Sigmoid colon (tissue), 7 donors: ENCODE data around the gene DCD. TPM values are rescaled to one million over a fixed set of nuclear protein-coding genes. Genes with fewer than 3 reads are reported as not detected.
"Not testable (repeated sequence)": the region's sequence is repeated elsewhere in the genome, so short reads cannot be mapped to it uniquely, and the experiment has no call there.

Source experiments
- DNase-seq: peaks from one replicate; pipeline ENCODE4 v3.0.0-alpha.2; 2019
- H3K27ac ChIP-seq, 4 donors: fragments of 200-600 bp; sonication (generic); one replicate each; pipeline ENCODE4 v1.5.1; 2016 to 2019; ENCODE audit warnings: mild to moderate bottlenecking in 1 of 4
- H3K27me3 ChIP-seq, 3 donors: fragments of 200-600 bp; sonication (generic); one replicate each; pipeline ENCODE4 v1.5.1; 2019; ENCODE audit warnings: mild to moderate bottlenecking in 1 of 3
- H3K36me3 ChIP-seq, 4 donors: fragments of 200-600 bp; sonication (generic); one replicate each; pipeline ENCODE4 v1.5.1; 2016 to 2019
- H3K4me1 ChIP-seq, 4 donors: fragments of 200-600 bp; sonication (generic); one replicate each; pipeline ENCODE4 v1.5.1; 2017 to 2019
- H3K4me3 ChIP-seq, 4 donors: fragments of 200-600 bp; sonication (generic); one replicate each; pipeline ENCODE4 v1.5.1; 2017 to 2019; ENCODE audit warnings: mild to moderate bottlenecking in 2 of 4, moderate library complexity in 1 of 4
- H3K9me3 ChIP-seq, 4 donors: fragments of 200-600 bp in 3 of 4; sonication (generic) in 3 of 4; one replicate each; pipeline versions ENCODE4 v1.5.1 to v1.6.1; 2013 to 2019
- EP300 ChIP-seq, 4 donors: sonication (generic); formaldehyde crosslinking; IDR thresholded peaks; one replicate each; pipeline ENCODE4 v1.6.1; 2017; ENCODE audit warnings: antibody characterized with exemption in 4 of 4
- POLR2A ChIP-seq, 2 donors: fragments of 450-650 bp; IDR thresholded peaks; one replicate each; pipeline ENCODE4 v1.6.1; 2016; ENCODE audit warnings: antibody characterized with exemption in 2 of 2, mild to moderate bottlenecking in 2 of 2, moderate library complexity in 2 of 2
- POLR2AphosphoS5 ChIP-seq, 4 donors: sonication (generic); formaldehyde crosslinking; IDR thresholded peaks; one replicate each; pipeline ENCODE4 v1.6.1; 2017; ENCODE audit warnings: antibody characterized with exemption in 4 of 4
- WGBS, 2 donors: extraction: QIAGEN DNeasy Blood & Tissue Kit; methylation state at CpG; one replicate each; pipeline ENCODE4 v1.1.7; 2013; 5-methylcytosine and 5-hydroxymethylcytosine counted together
- intact Hi-C: fragments of 100-400 bp; cut with DNase I; formaldehyde crosslinking; loops from one replicate; pipeline ENCODE4 v1.15.1; 2023
- polyA plus RNA-seq, 3 donors: library from polyadenylated mRNA; stranded (reverse); fragments of 200-250 nt; gene quantifications; one replicate each; pipeline ENCODE4 v1.2.3, GENCODE V29; 2013
- total RNA-seq, 4 donors: library from RNA; depleted of rRNA; stranded (reverse); fragments of >200 nt; gene quantifications; one replicate each; pipeline ENCODE4 v1.1.0, GENCODE V29; 2016
- TF ChIP-seq, protein P1 (sequence below), 4 experiments: fragments of 450-650 bp in 3 of 4; fragments of 200-600 bp in 1 of 4; IDR thresholded peaks; one replicate each; pipeline ENCODE4 v1.5.1; 2016 to 2019; ENCODE audit warnings: antibody characterized with exemption in 4 of 4, mild to moderate bottlenecking in 3 of 4, moderate library complexity in 2 of 4
- donor health status: healthy with polysubstance abuse.
- donor health status: Bipolar disorder and iron deficiency.
- donor health status: healthy.

The DCD gene
- total and polyA plus RNA-seq, 7 donors = not detected

DNA sequence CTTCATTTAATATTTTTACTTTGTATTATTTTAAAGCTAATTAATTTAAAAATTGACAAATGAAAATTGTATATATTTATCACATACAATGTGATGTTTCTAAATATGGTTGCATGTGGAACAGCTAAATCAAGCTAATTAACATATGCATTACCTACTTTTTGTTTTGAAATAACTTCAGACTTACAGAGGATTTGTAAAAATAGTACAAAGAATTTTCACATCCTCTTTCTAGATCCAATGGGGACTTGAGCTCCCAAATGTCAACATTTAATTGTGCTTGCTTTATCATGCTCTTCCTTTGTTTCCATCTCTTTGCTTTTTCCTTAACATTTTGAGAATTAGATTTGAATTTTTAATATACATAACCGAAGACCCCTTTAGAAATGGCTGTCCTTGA lies 6.6 kb downstream of the DCD start:
- Histone ChIP-seq H3K27ac (no peak overlapping the region), H3K27me3 (no peaks in the 10 kb centered on the region), H3K9me3 (no peaks in the 10 kb centered on the region), H3K4me3 (no peak overlapping the region), H3K36me3 (no peaks in the 10 kb centered on the region), H3K4me1 (no peaks in the 10 kb centered on the region)
- TF ChIP-seq POLR2A (IDR thresholded peaks at IDR 0.05) (no peak), POLR2AphosphoS5 (IDR thresholded peaks at IDR 0.05) (no peak), EP300 (IDR thresholded peaks at IDR 0.05) (no peak)
- TF ChIP-seq, protein P1, sequence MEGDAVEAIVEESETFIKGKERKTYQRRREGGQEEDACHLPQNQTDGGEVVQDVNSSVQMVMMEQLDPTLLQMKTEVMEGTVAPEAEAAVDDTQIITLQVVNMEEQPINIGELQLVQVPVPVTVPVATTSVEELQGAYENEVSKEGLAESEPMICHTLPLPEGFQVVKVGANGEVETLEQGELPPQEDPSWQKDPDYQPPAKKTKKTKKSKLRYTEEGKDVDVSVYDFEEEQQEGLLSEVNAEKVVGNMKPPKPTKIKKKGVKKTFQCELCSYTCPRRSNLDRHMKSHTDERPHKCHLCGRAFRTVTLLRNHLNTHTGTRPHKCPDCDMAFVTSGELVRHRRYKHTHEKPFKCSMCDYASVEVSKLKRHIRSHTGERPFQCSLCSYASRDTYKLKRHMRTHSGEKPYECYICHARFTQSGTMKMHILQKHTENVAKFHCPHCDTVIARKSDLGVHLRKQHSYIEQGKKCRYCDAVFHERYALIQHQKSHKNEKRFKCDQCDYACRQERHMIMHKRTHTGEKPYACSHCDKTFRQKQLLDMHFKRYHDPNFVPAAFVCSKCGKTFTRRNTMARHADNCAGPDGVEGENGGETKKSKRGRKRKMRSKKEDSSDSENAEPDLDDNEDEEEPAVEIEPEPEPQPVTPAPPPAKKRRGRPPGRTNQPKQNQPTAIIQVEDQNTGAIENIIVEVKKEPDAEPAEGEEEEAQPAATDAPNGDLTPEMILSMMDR (IDR thresholded peaks at IDR 0.05) = no peak
- no peak for DNase-seq
- 86 to 88% methylated on average over 1 of the region's 1 CpG for WGBS, 2 donors
- intact Hi-C loops = no loop called here

- no peak overlapping the region for H3K27ac ChIP-seq
- no peak for DNase-seq
- 79 to 80% methylated on average over 4 of the region's 4 CpGs for WGBS, 2 donors
Observed at GRCh38 chr12:54641089-54641488, 7.1 kb downstream of the DCD start.

DNA sequence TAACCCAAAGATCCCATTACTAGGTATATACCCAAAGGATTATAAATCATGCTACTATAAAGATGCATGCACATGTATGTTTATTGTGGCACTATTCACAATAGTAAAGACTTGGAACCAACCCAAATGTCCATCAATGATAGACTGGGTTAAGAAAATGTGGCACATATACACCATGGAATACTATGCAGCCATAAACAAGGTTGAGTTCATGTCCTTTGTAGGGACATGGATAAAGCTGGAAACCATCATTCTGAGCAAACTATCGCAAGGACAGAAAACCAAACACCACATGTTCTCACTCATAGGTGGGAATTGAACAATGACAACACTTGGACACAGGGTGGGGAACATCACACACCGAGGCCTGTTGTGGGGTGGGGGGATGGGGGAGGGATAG lies 9.1 kb downstream of the DCD start:
- DNase-seq, H3K36me3 ChIP-seq, H3K4me1 ChIP-seq, intact Hi-C loops, H3K27ac ChIP-seq, H3K27me3 ChIP-seq, H3K4me3 ChIP-seq, H3K9me3 ChIP-seq: not testable (repeated sequence)
- WGBS, 2 donors = 92 to 95% methylated on average over 2 of the region's 2 CpGs

More at GRCh38 chr12:54641089-54641488, 7.1 kb downstream of the DCD start:
- Histone ChIP-seq H3K9me3 (no peaks in the 10 kb centered on the region), H3K27me3 (no peaks in the 10 kb centered on the region), H3K4me1 (no peaks in the 10 kb centered on the region), H3K4me3 (no peak overlapping the region), H3K36me3 (no peaks in the 10 kb centered on the region)
- TF ChIP-seq POLR2A (IDR thresholded peaks at IDR 0.05) (no peak), EP300 (IDR thresholded peaks at IDR 0.05) (no peak), POLR2AphosphoS5 (IDR thresholded peaks at IDR 0.05) (no peak)
- TF ChIP-seq, protein P1 (IDR thresholded peaks at IDR 0.05) = no peak
- intact Hi-C loops = no loop called here

DNA sequence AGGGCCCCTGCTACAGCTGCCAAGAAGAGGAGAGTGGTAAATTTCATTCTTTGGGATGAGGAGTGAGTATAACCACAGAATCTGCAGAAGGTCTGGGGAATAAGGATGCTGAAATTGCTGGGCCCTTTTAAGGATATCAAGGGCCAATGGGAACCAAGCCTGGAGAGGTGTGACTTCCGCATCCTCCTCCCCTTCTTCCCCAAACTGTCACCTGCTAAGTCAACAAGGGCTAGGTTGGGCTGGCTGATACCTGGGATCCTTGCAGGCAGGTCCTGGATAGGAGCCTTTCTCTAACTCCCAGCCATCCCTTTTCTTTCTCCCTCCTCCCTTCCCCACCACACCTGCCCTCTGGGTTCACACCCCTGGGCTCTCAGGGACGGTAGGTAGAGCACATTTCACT lies 13.4 kb downstream of the DCD start, which contains the start of gene LACRT:
Gene LACRT, minus strand, starts transcription at position 101 of the 400 bp plus-strand sequence. Its CDS starts 54 bp downstream, at position 47.
- DNase-seq = no peak
- H3K4me1 ChIP-seq = no peaks in the 10 kb centered on the region
- WGBS, 2 donors = 40 to 84% methylated on average over 2 of the region's 2 CpGs
- no peaks in the 10 kb centered on the region for H3K9me3 ChIP-seq
- no peak within 1 kb of the TSS for H3K27ac ChIP-seq
- intact Hi-C loops = no loop called here
- H3K36me3 ChIP-seq = no peaks in the 10 kb centered on the region
- H3K27me3 ChIP-seq = no peaks in the 10 kb centered on the region
- TF ChIP-seq POLR2AphosphoS5 (IDR thresholded peaks at IDR 0.05) (no peak), EP300 (IDR thresholded peaks at IDR 0.05) (no peak), POLR2A (IDR thresholded peaks at IDR 0.05) (no peak)
- TF ChIP-seq, protein P1 (IDR thresholded peaks at IDR 0.05) = no peak
- H3K4me3 ChIP-seq = no peak within 1 kb of the TSS

DNA sequence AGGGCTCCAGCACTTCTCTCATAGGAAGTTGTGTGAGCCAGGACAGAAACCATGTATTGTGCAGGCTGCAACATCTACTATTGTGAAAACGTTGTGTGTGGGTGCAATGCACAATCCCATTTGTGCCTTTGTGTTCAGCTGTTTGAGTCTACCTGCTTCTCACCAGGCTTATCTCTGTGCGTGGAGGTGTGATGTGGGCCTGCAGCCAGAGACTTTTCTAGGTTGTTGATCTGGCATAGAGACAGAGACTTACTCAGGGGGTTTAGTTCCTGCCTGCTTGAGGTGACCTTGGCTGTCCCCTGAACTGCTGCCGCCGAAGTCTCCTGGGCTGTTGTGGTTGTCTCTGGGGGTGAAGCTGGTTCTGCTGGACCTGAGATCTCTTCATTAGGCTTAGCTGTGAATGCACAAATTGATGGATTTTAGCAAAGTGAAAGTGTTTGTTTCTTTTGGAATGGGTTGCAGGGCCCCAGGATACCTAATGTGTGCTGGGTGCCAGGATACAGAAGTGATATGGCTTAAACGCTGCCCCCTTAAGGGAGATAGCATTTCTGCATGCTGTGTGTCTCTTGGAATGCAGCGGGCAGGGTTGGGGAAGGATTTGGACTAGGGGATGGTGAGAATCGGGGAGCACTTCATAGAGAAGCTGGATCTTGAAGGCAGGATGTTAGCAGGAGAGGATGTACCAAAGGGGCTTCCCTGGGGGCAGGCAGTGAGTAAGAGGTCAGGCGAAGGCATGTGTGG lies 16.0 kb downstream of the DCD start:
- no peaks in the 10 kb centered on the region for H3K9me3 ChIP-seq
- DNase-seq = no peak
- TF ChIP-seq EP300 (IDR thresholded peaks at IDR 0.05) (no peak), POLR2A (IDR thresholded peaks at IDR 0.05) (no peak), POLR2AphosphoS5 (IDR thresholded peaks at IDR 0.05) (no peak)
- TF ChIP-seq, protein P1 (IDR thresholded peaks at IDR 0.05) = no peak
- WGBS, 2 donors = 53 to 68% methylated on average over 8 of the region's 8 CpGs
- H3K27me3 ChIP-seq = no peaks in the 10 kb centered on the region
- intact Hi-C loops = no loop called here
- H3K4me1 ChIP-seq = no peaks in the 10 kb centered on the region
- no peak overlapping the region for H3K4me3 ChIP-seq
- no peaks in the 10 kb centered on the region for H3K36me3 ChIP-seq
- H3K27ac ChIP-seq = no peak overlapping the region
